OCI-LY7 (cell line): ENCODE data around the gene ANKDD1B. TPM values are rescaled to one million over a fixed set of nuclear protein-coding genes. Genes with fewer than 3 reads are reported as not detected.

Source experiments
- BruUV-seq: library from RNA; stranded (reverse); fragments of 400-500 nt; replicated peaks from 2 replicates; lab custom pipeline; 2021; lab: Mats Ljungman, UMichigan
- CTCF ChIA-PET: fragments of 300-600 bp; sonication (Branson Sonifier 250); formaldehyde crosslinking; loops from one replicate; lab custom pipeline; 2022; ENCODE audit warnings: antibody characterized with exemption; ENCODE audit not compliant: unreplicated experiment; lab: Charles Lee
- POLR2A ChIA-PET: fragments of 300-600 bp; sonication (Branson Sonifier 250); formaldehyde crosslinking; loops from one replicate; lab custom pipeline; 2022; ENCODE audit warnings: antibody characterized with exemption; lab: Charles Lee
- DNase-seq: peaks from one replicate; pipeline ENCODE4 v3.0.0-alpha.2; 2015; ENCODE audit warnings: low spot score
- H2AFZ ChIP-seq: fragments of 200-600 bp; sonication (generic), shearing (Covaris generic); 2 replicates; pipeline ENCODE4 v1.6.1; 2014; ENCODE audit warnings: mild to moderate bottlenecking, antibody characterized with exemption, low read length, moderate library complexity
- H3K27ac ChIP-seq: fragments of 200-600 bp; sonication (generic); 2 replicates; pipeline ENCODE4 v1.5.1; 2014; ENCODE audit warnings: mixed run types, low read depth, mild to moderate bottlenecking, moderate library complexity, low read length, inconsistent platforms; ENCODE audit not compliant: poor library complexity, severe bottlenecking
- H3K36me3 ChIP-seq: fragments of 200-600 bp; sonication (generic); 2 replicates; pipeline ENCODE4 v1.6.1; 2014; ENCODE audit warnings: mild to moderate bottlenecking, antibody characterized with exemption, low read length, moderate library complexity, mixed read lengths; ENCODE audit not compliant: insufficient read depth
- H3K4me1 ChIP-seq: fragments of 200-600 bp; sonication (generic); 2 replicates; pipeline ENCODE4 v1.5.1; 2014; ENCODE audit warnings: mild to moderate bottlenecking, low read length; ENCODE audit not compliant: insufficient read depth, poor library complexity, severe bottlenecking
- H3K4me2 ChIP-seq: fragments of 200-600 bp; sonication (generic); 2 replicates; pipeline ENCODE4 v1.6.1; 2014; ENCODE audit warnings: mild to moderate bottlenecking, low read length
- H3K4me3 ChIP-seq: fragments of 200-600 bp; sonication (generic); 2 replicates; pipeline ENCODE4 v1.5.1; 2014; ENCODE audit warnings: mild to moderate bottlenecking, low read depth, low read length; ENCODE audit not compliant: poor library complexity, severe bottlenecking
- H3K79me2 ChIP-seq: fragments of 200-600 bp; sonication (generic); 2 replicates; pipeline ENCODE4 v1.6.1; 2016; ENCODE audit warnings: low read depth, mild to moderate bottlenecking, low read length, moderate library complexity, mixed read lengths; ENCODE audit not compliant: insufficient read depth
- H3K9me2 ChIP-seq: fragments of 200-600 bp; sonication (generic); 2 replicates; pipeline ENCODE4 v1.6.1; 2016; ENCODE audit warnings: mild to moderate bottlenecking, low read length, mixed read lengths; ENCODE audit not compliant: insufficient read depth
- H3K9me3 ChIP-seq: fragments of 200-600 bp; sonication (generic); 2 replicates; pipeline ENCODE4 v1.6.1; 2014; ENCODE audit warnings: mild to moderate bottlenecking, mixed run types, low read length, mixed read lengths
- H4K20me1 ChIP-seq: fragments of 200-600 bp; sonication (generic); 2 replicates; pipeline ENCODE4 v1.6.1; 2014; ENCODE audit warnings: mild to moderate bottlenecking, antibody characterized with exemption, low read length, moderate library complexity, mixed read lengths; ENCODE audit not compliant: insufficient read depth
- CTCF ChIP-seq: fragments of 200-600 bp; sonication (generic); conservative IDR thresholded peaks from 2 replicates; pipeline ENCODE4 v1.5.1; 2014; ENCODE audit warnings: mild to moderate bottlenecking, antibody characterized with exemption, low read length, moderate library complexity, mixed read lengths
- EZH2phosphoT487 ChIP-seq: fragments of 200-600 bp; sonication (generic); IDR thresholded peaks from 2 replicates; pipeline ENCODE4 v1.6.1; 2018; ENCODE audit warnings: low read depth, borderline replicate concordance, mild to moderate bottlenecking, mixed run types, antibody characterized with exemption, low read length, moderate library complexity, mixed read lengths
- intact Hi-C: fragments of 100-400 bp; cut with micrococcal nuclease; formaldehyde crosslinking; loops from one replicate; pipeline ENCODE4 v1.10.0; 2022; ENCODE audit not compliant: unreplicated experiment
- total RNA-seq, 2 experiments: library from RNA; depleted of rRNA in 1 of 2; stranded (reverse); fragments of >200 nt in 1 of 2; shearing (Covaris generic) in 1 of 2; gene quantifications; 2 replicates each; pipeline ENCODE4 v1.2.3, GENCODE V29; 2014 to 2022

The ANKDD1B gene
- total RNA-seq, 2 experiments from 2014 or later = not detected

GRCh38 chr5:75662061-75662460 lies 50.8 kb downstream of the ANKDD1B start:
- Histone ChIP-seq H3K4me1 (peaks cover 4% of the 10 kb centered on the region), H2AFZ (no peak overlapping the region), H3K4me3 (no peak overlapping the region), H3K9me3 (no peaks in the 10 kb centered on the region), H3K79me2 (no peaks in the 10 kb centered on the region), H4K20me1 (no peaks in the 10 kb centered on the region), H3K27ac (no peak overlapping the region), H3K9me2 (no peaks in the 10 kb centered on the region), H3K36me3 (no peaks in the 10 kb centered on the region), H3K4me2 (no peak overlapping the region)
- no peak for TF ChIP-seq EZH2phosphoT487
- no peak for TF ChIP-seq CTCF
- DNase-seq = no peak
- BruUV-seq = no TSS peak
- intact Hi-C loops = no loop called here
- POLR2A ChIA-PET = interaction anchor here (1.0 to 1.2 kb wide), 2 partner anchors 124 to 473 kb away, joined by 3 to 4 read pairs; no protein-coding TSS in a partner anchor
- CTCF ChIA-PET = no interaction called here

DNA sequence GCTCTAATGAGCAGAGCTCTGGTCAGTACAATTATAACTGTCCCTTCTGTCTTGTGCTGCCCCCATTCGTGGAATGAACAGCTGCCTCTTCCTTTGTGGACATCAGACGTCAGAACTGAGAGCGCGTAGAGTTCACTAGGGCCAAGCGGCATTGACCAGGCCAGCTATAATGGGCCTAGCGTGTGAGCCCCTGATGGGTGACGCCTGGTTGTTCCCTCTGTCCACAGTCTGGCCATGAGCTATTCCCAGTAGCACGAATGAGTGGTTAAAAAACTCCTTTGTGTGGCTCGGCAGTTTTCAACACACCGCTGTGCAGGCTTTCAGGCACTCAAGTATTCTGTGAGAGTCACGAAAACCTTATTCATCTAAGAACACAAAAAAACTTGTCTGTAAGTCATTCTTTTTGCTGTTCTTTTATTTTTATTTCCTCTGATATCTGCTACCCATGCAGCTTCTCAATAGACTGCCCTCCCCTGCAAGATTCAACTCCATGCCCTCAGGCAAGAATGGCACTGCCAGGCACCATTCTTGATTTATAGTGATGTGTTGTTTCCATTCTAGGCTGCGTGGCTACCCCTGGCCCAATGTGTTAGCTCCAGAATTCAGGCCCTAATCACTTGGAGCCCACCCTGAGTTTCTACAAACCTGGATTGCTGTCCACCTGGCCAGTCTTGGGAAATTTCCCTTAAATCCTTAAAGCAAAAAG lies 52.5 kb downstream of the ANKDD1B start:
- no peaks in the 10 kb centered on the region for H3K36me3 ChIP-seq
- DNase-seq = no peak
- no TSS peak for BruUV-seq
- ChIA-PET CTCF (no interaction called here), POLR2A (interaction anchor here (0.9 kb wide), 1 partner anchor 11 kb away, joined by 3 read pairs; no protein-coding TSS in a partner anchor)
- H3K9me3 ChIP-seq = no peaks in the 10 kb centered on the region
- H3K4me2 ChIP-seq = no peak overlapping the region
- no peaks in the 10 kb centered on the region for H3K9me2 ChIP-seq
- no peak for TF ChIP-seq CTCF
- no peak for TF ChIP-seq EZH2phosphoT487
- H2AFZ ChIP-seq = no peak overlapping the region
- intact Hi-C loops = no loop called here
- no peaks in the 10 kb centered on the region for H3K79me2 ChIP-seq
- H4K20me1 ChIP-seq = no peaks in the 10 kb centered on the region
- no peak overlapping the region for H3K4me3 ChIP-seq
- peaks cover 4% of the 10 kb centered on the region for H3K4me1 ChIP-seq
- no peak overlapping the region for H3K27ac ChIP-seq

GRCh38 chr5:75664979-75665378 lies 53.7 kb downstream of the ANKDD1B start:
- ChIA-PET POLR2A (interaction anchor here (0.6 to 2.4 kb wide), 4 partner anchors 9 to 135 kb away, joined by 3 to 9 read pairs (median 3); no protein-coding TSS in a partner anchor), CTCF (no interaction called here)
- BruUV-seq = no TSS peak
- intact Hi-C loops = loop anchor here (5.0 kb wide), 1 partner anchor 428 kb away; the partner anchor contains the start of gene ANKRD31
- Histone ChIP-seq H3K9me2 (no peaks in the 10 kb centered on the region), H4K20me1 (no peaks in the 10 kb centered on the region), H3K36me3 (no peaks in the 10 kb centered on the region), H3K4me3 (no peak overlapping the region), H3K27ac (no peak overlapping the region), H3K9me3 (no peaks in the 10 kb centered on the region), H3K79me2 (no peaks in the 10 kb centered on the region), H3K4me1 (peaks cover 4% of the 10 kb centered on the region), H3K4me2 (no peak overlapping the region), H2AFZ (no peak overlapping the region)
- no peak for DNase-seq
- TF ChIP-seq EZH2phosphoT487 = no peak
- TF ChIP-seq CTCF = no peak
